HT1080 (cell line): ENCODE results near the gene SIMC1. TPM values are rescaled to one million over a fixed set of nuclear protein-coding genes. Genes with fewer than 3 reads are reported as not detected.
A peak's percentile ranks its signal among the peaks of the same experiment; 100 is the strongest.

Experiments
- DNase-seq: peaks from one replicate; pipeline ENCODE4 v3.0.0-alpha.2; 2015; ENCODE audit warnings: low read depth
- small RNA-seq: library from RNA; depleted of rRNA; stranded (forward); fragments of <200 nt; gene quantifications from one replicate; pipeline ENCODE3, GENCODE V24; 2014
- total RNA-seq: library from RNA; depleted of rRNA; stranded (reverse); fragments of >200 nt; shearing (Covaris generic); gene quantifications from 2 replicates; pipeline ENCODE4 v1.2.3, GENCODE V29; 2014; rRNA removed

SIMC1 gene
- total RNA-seq, 1 experiment from 2014 or later, result 9.6 TPM

DNA sequence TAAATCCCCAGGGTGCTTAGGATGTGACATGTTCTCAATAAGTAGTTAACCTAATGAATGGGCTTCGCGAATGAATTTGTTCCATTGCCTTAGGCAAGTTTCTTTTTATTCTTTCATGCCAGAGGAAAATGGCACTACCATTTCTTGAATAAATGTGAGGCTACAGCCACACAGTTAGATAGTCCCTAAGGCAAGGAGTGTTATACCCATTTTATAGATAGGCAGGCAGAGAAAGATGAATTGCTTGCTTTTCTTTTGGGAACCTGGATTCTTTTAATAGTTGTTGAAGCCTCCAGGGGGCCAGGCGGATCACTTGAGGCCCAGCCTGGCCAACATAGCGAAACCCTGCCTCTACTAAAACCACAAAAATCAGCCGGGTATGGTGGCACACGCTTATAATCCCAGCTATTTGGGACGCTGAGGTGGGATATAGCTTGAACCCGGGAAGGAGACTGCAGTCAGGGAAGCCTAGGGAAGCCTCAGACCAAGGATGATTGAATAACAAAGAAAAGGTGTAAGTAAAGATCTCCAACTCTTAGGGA is 149.2 kb downstream of the SIMC1 start:
- no peak for DNase-seq

DNA sequence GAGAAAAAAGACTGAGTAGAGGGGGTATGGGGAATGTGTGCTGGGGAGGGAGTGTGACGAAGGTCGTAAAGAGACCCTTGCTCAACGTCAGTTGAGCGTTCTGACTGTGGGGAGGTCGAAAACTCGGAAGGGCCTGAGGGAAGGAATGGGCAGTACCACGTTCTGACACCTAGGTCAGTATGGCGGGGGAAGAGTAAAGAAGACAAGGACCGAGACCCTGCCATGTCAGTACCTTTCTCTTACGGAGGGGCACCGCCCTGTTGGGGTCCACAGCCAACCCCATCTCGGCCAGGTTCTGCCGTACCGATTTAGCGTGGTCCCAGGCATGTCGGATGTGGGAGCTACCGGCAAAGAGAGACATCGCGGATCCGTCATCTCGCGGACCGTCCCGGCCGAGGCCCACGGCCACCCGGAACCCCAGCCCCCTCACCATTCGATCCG is 149.8 kb downstream of the SIMC1 start:
- DNase-seq, result peak; percentile 24

DNA sequence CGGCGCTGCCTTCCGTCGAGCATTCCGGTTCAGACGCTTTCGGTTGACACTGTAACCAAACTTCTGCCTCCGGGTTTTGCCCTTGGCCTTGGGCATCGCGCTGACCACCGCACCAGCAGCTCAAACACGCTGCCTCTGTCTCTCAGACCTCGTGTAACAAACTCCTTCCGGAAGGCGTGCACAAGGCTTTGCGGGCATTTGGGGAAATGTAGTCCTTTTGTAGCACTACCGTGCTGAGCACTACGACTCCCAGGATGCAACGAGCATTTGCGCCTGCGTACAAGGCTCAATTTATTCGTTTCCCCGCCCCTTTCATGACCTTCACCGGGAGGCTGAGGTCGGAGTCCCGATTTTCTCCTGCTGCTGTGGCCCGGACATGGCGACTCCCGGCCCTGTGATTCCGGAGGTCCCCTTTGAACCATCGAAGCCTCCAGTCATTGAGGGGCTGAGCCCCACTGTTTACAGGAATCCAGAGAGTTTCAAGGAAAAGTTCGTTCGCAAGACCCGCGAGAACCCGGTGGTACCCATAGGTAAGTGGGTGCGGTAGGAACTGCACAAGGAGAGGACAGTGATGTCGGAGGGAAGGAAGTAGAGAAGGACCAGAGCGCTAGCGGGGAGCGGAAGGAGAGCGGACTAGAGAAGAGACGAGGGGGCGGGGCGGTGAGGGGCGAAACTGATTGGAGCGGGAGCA is 150.4 kb downstream of the SIMC1 start, which contains the start of the genes HIGD2A and NOP16:
TSS of gene HIGD2A (plus strand) at position 308 of the 691 bp plus-strand sequence. CDS start at position 377, 69 bp downstream.
TSS of gene NOP16 (minus strand) at position 155 of the 691 bp plus-strand sequence. CDS start at position 96, 59 bp downstream.
- DNase-seq, result peak; percentile 95

DNA sequence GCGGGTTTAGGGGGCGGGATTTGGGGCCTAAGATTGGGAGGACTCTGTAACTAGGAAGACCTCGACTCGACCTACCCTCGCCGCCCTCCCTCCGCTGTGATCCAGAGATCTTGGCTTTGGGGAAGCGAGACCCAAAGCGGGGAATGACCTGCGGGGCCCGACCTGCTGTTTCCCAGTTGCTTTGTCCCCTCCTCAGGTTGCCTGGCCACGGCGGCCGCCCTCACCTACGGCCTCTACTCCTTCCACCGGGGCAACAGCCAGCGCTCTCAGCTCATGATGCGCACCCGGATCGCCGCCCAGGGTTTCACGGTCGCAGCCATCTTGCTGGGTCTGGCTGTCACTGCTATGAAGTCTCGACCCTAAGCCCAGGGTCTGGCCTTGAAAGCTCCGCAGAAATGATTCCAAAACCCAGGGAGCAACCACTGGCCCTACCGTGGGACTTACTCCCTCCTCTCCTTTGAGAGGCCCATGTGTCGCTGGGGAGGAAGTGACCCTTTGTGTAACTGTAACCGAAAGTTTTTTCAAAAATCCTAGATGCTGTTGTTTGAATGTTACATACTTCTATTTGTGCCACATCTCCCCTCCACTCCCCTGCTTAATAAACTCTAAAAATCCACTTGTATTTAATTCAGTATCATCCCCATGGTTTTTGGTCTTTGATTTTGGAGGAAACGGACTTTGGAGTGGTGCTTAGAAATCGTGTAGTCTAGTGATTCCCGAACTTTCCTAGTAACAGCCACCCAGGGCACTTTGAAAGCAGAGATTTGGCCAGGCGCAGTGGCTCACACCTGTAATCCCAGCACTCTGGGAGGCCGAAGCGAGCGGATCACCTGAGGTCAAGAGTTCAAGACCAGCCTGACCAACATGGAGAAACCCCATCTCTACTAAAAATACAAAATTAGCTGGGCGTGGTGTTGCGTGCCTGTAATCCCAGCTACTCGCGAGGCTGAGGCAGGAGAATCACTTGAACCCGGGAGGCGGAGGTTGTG is 151.2 kb downstream of the SIMC1 start:
- no peak for DNase-seq

DNA sequence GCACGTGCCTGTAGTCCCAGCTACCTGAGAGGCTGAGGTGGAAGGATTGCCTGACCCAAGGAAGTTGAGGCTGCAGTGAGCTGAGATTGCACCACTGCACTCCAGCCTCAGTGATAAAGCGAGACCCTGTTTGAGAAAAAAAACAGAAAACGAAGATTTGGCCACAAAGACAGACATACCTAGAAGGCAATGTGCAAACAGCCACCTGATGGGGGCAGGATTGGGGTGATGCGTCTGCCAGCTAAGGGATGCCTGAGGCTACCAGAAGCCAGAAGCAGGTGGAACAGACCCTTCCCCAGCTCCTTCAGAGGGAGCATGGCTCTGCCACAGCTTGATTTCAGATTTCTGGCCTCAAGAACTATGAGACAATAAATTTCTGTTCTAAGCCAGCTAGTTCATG is 153.3 kb downstream of the SIMC1 start:
- no peak for DNase-seq

DNA sequence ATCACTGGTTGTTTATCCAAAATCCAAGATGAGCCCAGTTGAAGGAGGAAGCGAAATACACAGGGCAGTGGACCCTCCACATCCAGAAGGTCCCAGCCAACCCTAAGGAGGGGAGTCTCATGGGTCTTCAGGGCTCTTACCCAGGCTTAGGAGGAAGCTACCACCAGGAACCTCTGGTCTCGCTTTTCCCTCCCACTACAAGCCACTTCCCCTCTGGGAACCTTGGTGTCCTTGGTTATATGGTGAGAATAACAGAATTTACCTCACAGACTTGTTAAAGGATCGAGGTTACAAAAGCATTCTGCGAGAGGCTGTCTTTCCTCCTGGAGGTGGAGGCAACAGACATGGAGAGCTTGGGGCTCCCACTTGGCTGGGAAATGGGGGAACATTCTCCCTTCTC is 153.8 kb downstream of the SIMC1 start:
- no peak for DNase-seq

DNA sequence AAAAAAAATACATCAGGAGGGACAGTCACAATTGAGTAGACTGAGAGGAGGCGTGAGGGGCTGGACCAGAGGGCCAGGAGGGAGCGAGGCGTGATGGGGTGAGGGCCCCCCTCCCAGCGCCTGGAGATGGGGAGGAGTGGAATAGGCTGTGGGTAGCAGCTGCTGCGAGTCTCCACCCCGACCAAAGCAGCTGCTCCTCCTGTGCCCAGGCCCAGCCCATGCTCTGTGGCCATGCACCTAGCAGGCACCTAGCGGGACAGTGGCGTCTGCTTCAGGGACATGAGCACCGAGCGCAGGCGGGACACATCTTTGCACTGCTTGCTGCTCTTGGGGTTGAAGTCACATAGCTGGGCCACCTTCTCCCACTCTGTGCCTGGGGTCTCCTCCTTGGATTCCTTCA is 154.3 kb downstream of the SIMC1 start:
- DNase-seq, result no peak

DNA sequence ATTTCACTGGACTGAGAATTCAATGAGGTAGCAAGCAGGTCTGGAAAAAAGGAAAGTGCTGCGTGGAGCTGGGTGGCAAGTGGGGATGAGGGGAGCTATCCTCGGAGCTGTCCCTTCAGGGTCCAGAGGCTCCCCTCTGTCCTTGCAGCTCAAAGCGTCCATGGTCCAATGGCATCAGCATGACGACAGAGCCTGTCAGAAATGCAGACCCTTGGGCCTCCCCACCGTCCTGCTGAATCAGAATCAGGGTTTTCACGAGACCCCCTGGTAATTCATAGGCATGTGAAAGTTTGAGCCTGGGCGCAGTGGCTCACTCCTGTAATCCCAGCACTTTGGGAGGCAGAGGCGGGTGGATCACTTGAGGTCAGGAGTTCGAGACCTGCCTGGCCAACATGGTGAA is 155.9 kb downstream of the SIMC1 start:
- DNase-seq, result no peak

DNA sequence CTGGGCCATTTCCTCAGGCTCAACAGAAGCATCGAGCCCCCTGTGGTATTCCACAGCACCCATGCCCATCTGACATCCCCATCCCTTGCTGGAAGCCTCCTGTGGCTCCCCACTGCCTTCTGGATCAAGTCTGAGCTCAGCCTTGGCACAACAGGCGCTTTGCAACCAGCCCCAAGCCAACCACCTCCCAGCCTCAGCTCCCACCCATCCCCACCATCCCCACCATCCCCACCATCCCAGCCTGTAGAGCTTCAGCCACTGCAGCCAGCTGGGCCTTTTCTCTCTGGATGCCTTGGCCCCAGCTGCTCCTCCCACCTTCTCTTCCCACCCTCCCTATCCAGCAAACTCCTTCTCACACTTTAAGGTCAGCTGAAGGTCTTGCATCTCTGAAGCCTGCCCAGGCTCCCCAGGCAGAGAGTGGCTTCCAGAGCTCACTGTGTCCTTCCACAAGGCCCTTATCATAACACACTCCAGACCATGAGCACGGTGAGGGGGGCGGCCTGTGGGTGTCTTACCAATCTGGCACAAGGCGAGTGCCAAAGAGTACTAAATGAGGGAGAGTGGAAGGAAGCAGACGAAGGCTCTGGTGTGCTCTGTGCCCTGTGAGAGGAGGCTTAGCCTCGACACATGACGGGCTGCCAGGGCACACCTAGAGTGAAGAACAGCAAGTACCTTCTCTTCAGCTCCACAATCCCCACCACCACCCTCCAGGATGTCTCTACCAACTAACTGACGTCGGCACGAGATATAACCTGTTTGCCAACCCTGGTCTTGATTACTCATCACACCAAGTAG is 156.9 kb downstream of the SIMC1 start:
- DNase-seq, result no peak

Small RNA genes within 50 kb of the gene (small RNA-seq; reads per million reads assigned to genes)
- not detected for gene MIR1271

Other genes with a start within 250 kb of the SIMC1 start
- 51.3 and 68.3 TPM in 2 replicates for gene KIAA1191, start 123.3 kb downstream of the SIMC1 start, total RNA-seq
- gene ARL10, start 127.1 kb downstream of the SIMC1 start, total RNA-seq, result 0.79 and 2.2 TPM in 2 replicates
- 88.6 and 94.4 TPM in 2 replicates for gene NOP16, start 150.2 kb downstream of the SIMC1 start, total RNA-seq
- 231 and 320 TPM in 2 replicates for gene HIGD2A, start 150.3 kb downstream of the SIMC1 start, total RNA-seq
- gene CLTB, start 178.1 kb downstream of the SIMC1 start, total RNA-seq, result 156 and 158 TPM in 2 replicates
- 46.5 and 66.9 TPM in 2 replicates for gene FAF2, start 210.0 kb downstream of the SIMC1 start, total RNA-seq